ENCODE data around the gene IL32.

IL32 gene

DNA sequence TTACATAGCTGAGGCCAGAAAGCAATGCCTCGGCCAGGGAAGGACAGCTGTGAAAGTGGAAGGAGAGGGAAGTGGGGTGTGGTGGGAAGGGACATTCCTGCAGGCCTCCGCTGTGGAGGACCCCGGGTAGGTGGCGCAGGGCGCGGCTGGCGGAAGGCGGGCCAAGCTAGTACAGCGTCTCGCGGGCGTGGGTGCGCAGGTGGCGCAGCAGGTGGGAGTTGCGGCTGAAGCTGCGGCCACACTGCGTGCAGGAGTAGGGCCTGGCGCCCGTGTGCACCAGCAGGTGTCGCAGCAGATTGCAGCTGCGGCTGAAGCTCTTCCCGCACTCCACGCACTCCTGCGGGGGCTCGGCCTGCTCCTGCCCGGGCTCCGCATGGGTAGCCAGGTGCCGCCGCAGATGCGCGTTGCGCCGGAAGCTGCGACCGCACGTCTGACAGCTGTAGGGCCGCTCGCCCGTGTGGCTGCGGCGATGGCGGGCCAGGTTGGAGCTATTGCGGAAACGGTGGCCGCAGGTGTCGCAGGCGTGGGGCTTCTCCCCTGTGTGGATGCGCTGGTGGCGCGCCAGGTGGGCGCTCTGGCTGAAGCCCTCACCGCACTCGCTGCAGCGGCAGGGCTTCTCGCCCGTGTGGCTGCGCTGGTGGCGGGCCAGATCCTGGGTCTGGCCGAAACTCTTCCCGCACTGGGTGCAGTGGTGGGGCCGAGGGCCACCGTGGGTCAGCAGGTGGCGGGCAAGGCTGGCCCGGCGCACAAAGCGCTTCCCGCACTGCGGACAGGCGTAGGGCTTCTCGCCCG lies 23.7 kb downstream of the IL32 start:
- no peaks in the 10 kb centered on the region for H3K9me3 ChIP-seq (ENCODE audit: control extremely low read depth in 1 of 5, control insufficient read depth in 4 of 5, insufficient read depth in 2 of 5, low read depth in 1 of 5, low read length in 4 of 5)
- peaks cover 9 to 62% (median 40%) of the 10 kb centered on the region in 4 experiments for H3K4me1 ChIP-seq (ENCODE audit: control extremely low read depth in 1 of 4, control insufficient read depth in 4 of 4, insufficient read depth in 4 of 4, low read length in 3 of 4)
- CTCF ChIA-PET = interaction anchor here (0.9 to 8.7 kb wide), 7 partner anchors 12 to 67 kb away, joined by 3 to 54 read pairs (median 4); no protein-coding TSS in a partner anchor
- DNase-seq = no peak
- H3K27ac ChIP-seq (ENCODE audit: insufficient read depth in 1 of 2, low read depth in 1 of 2, low read length in 2 of 2, poor library complexity in 1 of 2, severe bottlenecking in 2 of 2) = no peak overlapping the region
- POLR2A ChIA-PET = no interaction called here
- H3K27me3 ChIP-seq (replicated peaks in 2 of 5; ENCODE audit: control insufficient read depth in 4 of 5, insufficient read depth in 5 of 5, low read length in 4 of 5) = no peaks in the 10 kb centered on the region
- no peak overlapping the region for H3K4me3 ChIP-seq (ENCODE audit: control insufficient read depth in 1 of 7, extremely low read depth in 1 of 7, insufficient read depth in 4 of 7, low read depth in 2 of 7, low read length in 6 of 7)
- H3K36me3 ChIP-seq (ENCODE audit: control insufficient read depth in 4 of 4, insufficient read depth in 4 of 4, low read length in 3 of 4) = no peaks in the 10 kb centered on the region
- 98% methylated on average over 63 of the region's 71 CpGs for WGBS (ENCODE audit: insufficient coverage)

DNA sequence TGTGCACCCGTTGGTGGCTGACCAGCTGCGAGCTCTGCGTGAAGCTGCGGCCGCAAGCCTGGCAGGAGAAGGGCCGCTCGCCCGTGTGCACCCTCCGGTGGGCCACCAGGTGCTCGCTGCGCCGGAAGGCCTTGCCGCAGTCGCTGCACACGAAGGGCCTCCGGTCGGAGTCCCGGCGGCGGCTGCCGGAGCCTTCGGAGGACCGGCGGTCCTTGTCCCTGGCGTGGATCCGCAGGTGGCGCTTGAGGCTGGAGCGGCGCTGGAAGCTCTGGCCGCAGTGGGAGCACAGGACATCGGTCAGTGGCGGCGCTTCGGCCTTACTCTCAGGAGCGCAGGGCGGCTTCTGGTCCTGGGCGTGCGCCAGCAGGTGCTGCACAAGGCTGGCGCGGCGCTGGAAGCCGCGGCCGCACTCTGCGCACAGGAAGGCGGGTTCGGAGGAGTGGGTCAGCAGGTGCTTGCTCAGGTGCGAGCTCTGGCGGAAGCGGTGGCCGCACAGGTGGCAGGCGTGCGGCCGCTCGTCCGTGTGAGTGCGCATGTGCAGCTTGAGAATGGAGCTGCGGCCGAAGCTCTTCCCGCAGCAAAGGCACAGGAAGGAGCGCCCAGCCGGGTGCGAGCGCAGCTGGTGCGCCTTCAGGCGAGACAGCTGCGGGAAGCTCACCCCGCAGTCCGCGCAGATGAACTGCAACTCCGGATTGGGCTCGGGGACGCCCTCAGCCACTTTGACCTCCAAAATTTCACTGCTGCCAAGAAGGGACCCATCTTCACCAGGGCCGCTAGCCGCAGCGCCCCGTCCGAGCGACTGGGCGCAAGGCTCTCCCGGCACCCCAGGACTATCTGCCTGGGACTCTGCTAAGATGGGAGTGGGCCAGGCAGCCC lies 24.5 kb downstream of the IL32 start:
- POLR2A ChIA-PET = no interaction called here
- WGBS (ENCODE audit: insufficient coverage) = 98% methylated on average over 79 of the region's 81 CpGs
- Histone ChIP-seq H3K27me3 (replicated peaks in 2 of 5; ENCODE audit: control insufficient read depth in 4 of 5, insufficient read depth in 5 of 5, low read length in 4 of 5) (no peaks in the 10 kb centered on the region), H3K27ac (ENCODE audit: insufficient read depth in 1 of 2, low read depth in 1 of 2, low read length in 2 of 2, poor library complexity in 1 of 2, severe bottlenecking in 2 of 2) (no peak overlapping the region), H3K4me1 (ENCODE audit: control extremely low read depth in 1 of 4, control insufficient read depth in 4 of 4, insufficient read depth in 4 of 4, low read length in 3 of 4) (peaks cover 9 to 56% (median 34%) of the 10 kb centered on the region in 4 experiments), H3K36me3 (ENCODE audit: control insufficient read depth in 4 of 4, insufficient read depth in 4 of 4, low read length in 3 of 4) (no peaks in the 10 kb centered on the region), H3K9me3 (ENCODE audit: control extremely low read depth in 1 of 5, control insufficient read depth in 4 of 5, insufficient read depth in 2 of 5, low read depth in 1 of 5, low read length in 4 of 5) (no peaks in the 10 kb centered on the region), H3K4me3 (ENCODE audit: control insufficient read depth in 1 of 7, extremely low read depth in 1 of 7, insufficient read depth in 4 of 7, low read depth in 2 of 7, low read length in 6 of 7) (no peak overlapping the region)
- CTCF ChIA-PET = interaction anchor here (0.5 to 8.7 kb wide), 8 partner anchors 10 to 425 kb away, joined by 3 to 54 read pairs (median 5); partner anchors contain the start of gene ZSCAN10
- no peak for DNase-seq

DNA sequence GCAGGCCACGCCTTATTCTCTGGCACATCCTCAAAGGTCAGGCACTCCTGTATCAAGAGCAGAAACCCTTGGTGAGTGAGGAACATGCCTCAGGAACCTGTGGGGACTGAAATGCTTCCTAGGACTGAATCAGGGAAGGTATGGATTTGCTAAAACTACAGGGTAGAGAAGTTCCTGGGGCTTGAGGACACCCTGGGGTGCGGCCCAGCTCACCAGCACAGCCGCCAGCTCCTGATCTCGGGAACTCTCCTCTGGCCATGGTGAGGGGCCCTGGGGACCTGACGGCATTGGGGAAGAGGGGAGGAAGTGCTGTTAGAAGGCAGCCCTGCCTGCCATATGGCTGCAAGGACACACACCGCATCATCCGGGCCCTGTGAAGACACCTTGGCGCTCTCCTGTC lies 26.1 kb downstream of the IL32 start:
- CTCF ChIA-PET = interaction anchor here (0.6 to 8.7 kb wide), 8 partner anchors 8 to 93 kb away, joined by 3 to 54 read pairs (median 6); partner anchors contain the start of gene ZSCAN10
- no peak for DNase-seq

DNA sequence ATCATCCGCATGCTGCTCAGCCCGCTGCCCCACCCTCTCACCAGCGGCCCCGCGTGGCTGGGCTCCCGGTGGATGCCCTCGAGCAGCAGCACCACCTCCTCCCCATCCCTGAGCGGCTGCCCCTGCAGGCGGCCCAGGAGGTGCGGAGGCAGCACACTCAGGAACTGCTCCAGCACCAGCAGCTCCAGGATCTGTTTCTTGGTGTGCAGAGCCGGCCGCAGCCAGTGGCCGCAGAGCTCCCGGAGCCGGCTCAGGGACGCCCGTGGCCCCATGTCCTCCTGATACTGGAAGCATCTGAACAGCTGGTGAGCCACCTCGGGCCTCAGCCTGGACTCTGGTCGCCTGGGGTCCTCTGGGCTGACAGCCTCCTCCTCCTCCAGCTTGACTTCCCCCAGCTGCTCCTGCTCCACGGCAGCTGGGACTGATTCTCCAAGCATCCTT lies 27.1 kb downstream of the IL32 start:
- no peak overlapping the region for H3K4me3 ChIP-seq (ENCODE audit: control insufficient read depth in 1 of 7, extremely low read depth in 1 of 7, insufficient read depth in 4 of 7, low read depth in 2 of 7, low read length in 6 of 7)
- H3K9me3 ChIP-seq (ENCODE audit: control extremely low read depth in 1 of 5, control insufficient read depth in 4 of 5, insufficient read depth in 2 of 5, low read depth in 1 of 5, low read length in 4 of 5) = no peaks in the 10 kb centered on the region
- no peaks in the 10 kb centered on the region for H3K36me3 ChIP-seq (ENCODE audit: control insufficient read depth in 4 of 4, insufficient read depth in 4 of 4, low read length in 3 of 4)
- H3K27me3 ChIP-seq (replicated peaks in 2 of 5; ENCODE audit: control insufficient read depth in 4 of 5, insufficient read depth in 5 of 5, low read length in 4 of 5) = no peaks in the 10 kb centered on the region
- CTCF ChIA-PET = interaction anchor here (0.6 to 8.7 kb wide), 7 partner anchors 9 to 34 kb away, joined by 3 to 54 read pairs (median 4); no protein-coding TSS in a partner anchor
- peaks cover 0 to 37% (median 23%) of the 10 kb centered on the region in 4 experiments for H3K4me1 ChIP-seq (ENCODE audit: control extremely low read depth in 1 of 4, control insufficient read depth in 4 of 4, insufficient read depth in 4 of 4, low read length in 3 of 4)
- WGBS (ENCODE audit: insufficient coverage) = 96% methylated on average over 17 of the region's 20 CpGs
- no peak for DNase-seq
- POLR2A ChIA-PET = no interaction called here
- no peak overlapping the region for H3K27ac ChIP-seq (ENCODE audit: insufficient read depth in 1 of 2, low read depth in 1 of 2, low read length in 2 of 2, poor library complexity in 1 of 2, severe bottlenecking in 2 of 2)

More for the DNA sequence above, 26.1 kb downstream of the IL32 start:
- no peak overlapping the region for H3K4me3 ChIP-seq (ENCODE audit: control insufficient read depth in 1 of 7, extremely low read depth in 1 of 7, insufficient read depth in 4 of 7, low read depth in 2 of 7, low read length in 6 of 7)
- H3K4me1 ChIP-seq (ENCODE audit: control extremely low read depth in 1 of 4, control insufficient read depth in 4 of 4, insufficient read depth in 4 of 4, low read length in 3 of 4) = peaks cover 3 to 47% (median 33%) of the 10 kb centered on the region in 4 experiments
- 98% methylated on average over 8 of the region's 8 CpGs for WGBS (ENCODE audit: insufficient coverage)
- H3K9me3 ChIP-seq (ENCODE audit: control extremely low read depth in 1 of 5, control insufficient read depth in 4 of 5, insufficient read depth in 2 of 5, low read depth in 1 of 5, low read length in 4 of 5) = no peaks in the 10 kb centered on the region
- POLR2A ChIA-PET = no interaction called here
- H3K27ac ChIP-seq (ENCODE audit: insufficient read depth in 1 of 2, low read depth in 1 of 2, low read length in 2 of 2, poor library complexity in 1 of 2, severe bottlenecking in 2 of 2) = no peak overlapping the region
- no peaks in the 10 kb centered on the region for H3K36me3 ChIP-seq (ENCODE audit: control insufficient read depth in 4 of 4, insufficient read depth in 4 of 4, low read length in 3 of 4)
- no peaks in the 10 kb centered on the region for H3K27me3 ChIP-seq (replicated peaks in 2 of 5; ENCODE audit: control insufficient read depth in 4 of 5, insufficient read depth in 5 of 5, low read length in 4 of 5)

DNA sequence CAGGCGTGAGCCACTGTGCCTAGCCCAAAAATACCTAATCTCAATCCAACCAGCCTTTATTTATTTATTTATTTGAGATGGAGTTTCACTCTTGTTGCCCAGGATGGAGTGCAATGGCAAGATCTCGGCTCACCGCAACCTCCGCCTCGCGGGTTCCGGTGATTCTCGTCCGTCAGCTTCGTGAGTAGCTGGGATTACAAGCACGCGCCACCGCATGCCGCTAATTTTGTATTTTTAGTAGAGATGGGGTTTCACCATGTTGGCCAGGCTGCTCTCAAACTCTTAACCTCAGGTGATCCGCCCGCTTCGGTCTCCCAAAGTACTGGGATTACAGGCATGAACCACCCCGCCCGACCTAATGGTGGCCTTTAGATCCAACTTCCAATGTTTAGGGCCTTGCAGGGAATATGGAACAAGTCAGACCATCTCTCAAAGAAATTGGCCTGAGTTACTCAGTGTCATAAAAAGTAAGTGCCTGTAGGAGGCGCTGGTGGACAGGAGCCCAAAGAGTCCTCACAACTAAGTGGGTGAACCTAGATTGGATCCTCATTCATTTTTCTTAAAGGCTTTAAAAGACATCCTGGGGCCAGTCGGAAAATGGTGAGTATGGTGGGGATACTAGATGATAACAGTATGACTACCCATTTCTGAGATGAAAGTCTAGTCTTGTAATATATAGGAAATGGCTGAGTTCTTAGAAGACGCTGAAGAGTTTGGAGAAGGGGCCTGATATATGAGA lies 29.0 kb downstream of the IL32 start:
- DNase-seq = peak; percentile 56 to 81 (median 69)
- Histone ChIP-seq H3K27ac (ENCODE audit: insufficient read depth in 1 of 2, low read depth in 1 of 2, low read length in 2 of 2, poor library complexity in 1 of 2, severe bottlenecking in 2 of 2) (no peak overlapping the region), H3K9me3 (ENCODE audit: control extremely low read depth in 1 of 5, control insufficient read depth in 4 of 5, insufficient read depth in 2 of 5, low read depth in 1 of 5, low read length in 4 of 5) (no peaks in the 10 kb centered on the region), H3K4me3 (ENCODE audit: control insufficient read depth in 1 of 7, extremely low read depth in 1 of 7, insufficient read depth in 4 of 7, low read depth in 2 of 7, low read length in 6 of 7) (no peak overlapping the region), H3K4me1 (ENCODE audit: control extremely low read depth in 1 of 4, control insufficient read depth in 4 of 4, insufficient read depth in 4 of 4, low read length in 3 of 4) (peaks cover 0 to 21% (median 11%) of the 10 kb centered on the region in 4 experiments), H3K36me3 (ENCODE audit: control insufficient read depth in 4 of 4, insufficient read depth in 4 of 4, low read length in 3 of 4) (no peaks in the 10 kb centered on the region), H3K27me3 (replicated peaks in 2 of 5; ENCODE audit: control insufficient read depth in 4 of 5, insufficient read depth in 5 of 5, low read length in 4 of 5) (no peaks in the 10 kb centered on the region)
- ChIA-PET CTCF (interaction anchor here (0.9 to 8.2 kb wide), 3 partner anchors 21 to 33 kb away, joined by 3 to 103 read pairs (median 3); no protein-coding TSS in a partner anchor), POLR2A (no interaction called here)
- 96% methylated on average over 17 of the region's 22 CpGs for WGBS (ENCODE audit: insufficient coverage)

DNA sequence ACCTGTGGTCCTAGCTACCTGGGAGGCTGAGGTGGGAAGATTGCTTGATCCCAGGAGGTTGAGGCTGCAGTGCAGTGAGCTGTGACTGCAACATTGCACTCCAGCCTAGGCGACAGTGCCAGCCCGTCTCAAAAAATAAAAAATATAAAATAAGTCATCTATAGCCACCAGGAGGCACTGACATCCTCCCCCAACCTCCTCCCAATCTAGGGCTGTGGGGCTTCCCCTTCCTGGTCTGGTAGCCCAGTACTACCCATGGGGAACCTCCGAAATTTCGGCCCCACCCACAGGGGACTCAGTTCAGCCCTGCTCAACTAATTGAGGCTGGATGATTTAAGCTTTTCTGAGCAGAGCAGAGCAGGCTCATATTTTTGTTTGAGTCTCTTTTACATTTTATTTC lies 30.4 kb downstream of the IL32 start:
- H3K9me3 ChIP-seq (ENCODE audit: control extremely low read depth in 1 of 5, control insufficient read depth in 4 of 5, insufficient read depth in 2 of 5, low read depth in 1 of 5, low read length in 4 of 5) = no peaks in the 10 kb centered on the region
- ChIA-PET POLR2A (interaction anchor here (0.6 kb wide), 1 partner anchor 20 kb away, joined by 3 read pairs; no protein-coding TSS in a partner anchor), CTCF (interaction anchor here (0.6 to 8.2 kb wide), 20 partner anchors 12 to 371 kb away, joined by 3 to 103 read pairs (median 4); no protein-coding TSS in a partner anchor)
- peaks cover 10 to 30% (median 22%) of the 10 kb centered on the region in 4 experiments for H3K4me1 ChIP-seq (ENCODE audit: control extremely low read depth in 1 of 4, control insufficient read depth in 4 of 4, insufficient read depth in 4 of 4, low read length in 3 of 4)
- no peaks in the 10 kb centered on the region for H3K36me3 ChIP-seq (ENCODE audit: control insufficient read depth in 4 of 4, insufficient read depth in 4 of 4, low read length in 3 of 4)
- H3K27me3 ChIP-seq (replicated peaks in 2 of 5; ENCODE audit: control insufficient read depth in 4 of 5, insufficient read depth in 5 of 5, low read length in 4 of 5) = no peaks in the 10 kb centered on the region
- peak; percentile 81 to 87 (median 86) for DNase-seq
- H3K4me3 ChIP-seq (ENCODE audit: control insufficient read depth in 1 of 7, extremely low read depth in 1 of 7, insufficient read depth in 4 of 7, low read depth in 2 of 7, low read length in 6 of 7) = peak overlapping the region in 1 of 7 experiments; percentile 28
- WGBS (ENCODE audit: insufficient coverage) = 0% methylated on average over 1 of the region's 4 CpGs
- no peak overlapping the region for H3K27ac ChIP-seq (ENCODE audit: insufficient read depth in 1 of 2, low read depth in 1 of 2, low read length in 2 of 2, poor library complexity in 1 of 2, severe bottlenecking in 2 of 2)
